ENCODE measurements around the gene RFX4.

RFX4 gene

DNA sequence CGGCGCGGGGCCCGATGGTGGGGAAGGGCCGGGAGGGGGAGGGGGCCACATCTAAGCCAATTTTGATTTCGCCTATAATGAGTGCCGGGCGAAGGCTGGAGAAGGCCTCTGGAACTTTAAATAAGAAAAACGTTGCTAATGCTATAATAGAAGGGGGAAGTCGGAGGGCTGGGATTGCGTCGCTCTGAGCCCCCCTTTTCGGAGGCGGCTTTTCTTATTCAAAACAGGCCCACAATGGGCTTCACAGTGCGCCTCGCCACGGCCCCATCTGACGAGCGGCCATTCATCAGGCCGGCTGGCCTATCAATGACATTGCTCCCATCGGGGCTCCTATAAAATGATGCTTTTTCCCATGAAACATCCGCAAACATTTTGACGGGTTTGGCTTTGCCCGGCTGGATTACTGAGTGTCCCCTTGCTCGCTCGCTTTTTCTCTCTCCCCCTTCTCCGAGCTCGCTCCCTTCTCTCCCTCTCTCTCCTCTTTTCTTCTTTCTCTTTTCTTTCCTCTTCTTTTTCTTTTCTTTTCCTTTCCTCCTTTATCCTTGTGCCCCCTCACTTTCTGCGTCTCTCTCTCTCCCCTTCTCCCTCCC is at the start of gene RFX4:
Gene RFX4, plus strand, starts transcription at position 364 of the 590 bp plus-strand sequence. CDS start 317 bp downstream, outside the sequence.
- DNase-seq, result no peak

DNA sequence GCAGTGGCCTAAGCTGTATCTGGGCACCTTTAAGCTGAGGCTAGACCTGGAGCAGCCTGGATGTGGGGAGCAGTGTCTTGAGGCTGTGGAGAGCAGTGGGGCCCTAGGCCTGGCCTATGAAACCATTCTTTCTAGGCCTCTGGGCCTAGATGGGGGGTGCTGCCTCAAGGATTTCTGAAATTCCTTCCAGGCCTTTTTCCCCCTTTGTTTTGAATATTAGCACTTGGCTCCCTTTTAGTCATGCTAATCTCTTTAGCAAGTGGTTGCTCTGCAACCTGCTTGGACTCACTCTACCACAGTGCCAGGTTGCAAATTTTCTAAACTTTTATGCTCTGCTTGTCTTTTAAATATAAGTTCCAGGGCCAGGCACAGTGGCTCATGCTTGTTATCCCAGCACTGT is 41.6 kb upstream of the RFX4 start:
- DNase-seq, result no peak

GRCh38 chr12:106551410-106551809 is 31.4 kb upstream of the RFX4 start:
- DNase-seq, result no peak

GRCh38 chr12:106552228-106552627 is 30.6 kb upstream of the RFX4 start:
- DNase-seq, result no peak

DNA sequence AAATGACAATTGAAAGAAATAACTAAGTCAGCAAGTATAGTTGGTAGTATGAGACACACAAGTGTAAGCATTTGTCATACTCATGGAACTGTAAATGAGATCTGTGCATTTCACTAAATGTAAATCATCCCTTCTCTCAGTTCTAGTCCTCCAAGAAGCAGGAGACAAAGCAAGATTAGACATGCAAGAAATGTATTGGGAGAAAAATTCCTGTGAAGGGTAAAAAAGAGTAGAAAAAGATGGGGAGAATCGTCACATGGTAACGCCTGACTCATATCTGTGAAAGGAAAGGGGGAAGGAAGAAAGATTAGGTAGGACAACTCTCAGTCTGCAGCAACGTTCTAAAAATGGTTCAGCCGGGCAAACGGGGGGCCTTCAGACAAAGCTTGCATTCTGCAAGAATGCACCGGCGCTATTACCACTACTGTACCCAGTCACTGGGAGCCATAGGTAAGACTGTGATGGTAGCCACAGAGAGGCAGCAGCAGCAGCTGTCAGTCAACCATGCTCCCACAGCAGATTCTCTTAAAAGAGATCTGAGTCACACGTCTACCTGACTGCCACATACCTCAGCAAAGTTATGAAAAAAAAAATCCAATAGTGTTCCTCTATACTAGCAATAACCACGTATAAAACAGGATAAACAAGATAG is 18.0 kb upstream of the RFX4 start:
- no peak for DNase-seq

- DNase-seq, result no peak
These were observed 16.0 kb upstream of the RFX4 start for GRCh38 chr12:106566771-106567170.

DNA sequence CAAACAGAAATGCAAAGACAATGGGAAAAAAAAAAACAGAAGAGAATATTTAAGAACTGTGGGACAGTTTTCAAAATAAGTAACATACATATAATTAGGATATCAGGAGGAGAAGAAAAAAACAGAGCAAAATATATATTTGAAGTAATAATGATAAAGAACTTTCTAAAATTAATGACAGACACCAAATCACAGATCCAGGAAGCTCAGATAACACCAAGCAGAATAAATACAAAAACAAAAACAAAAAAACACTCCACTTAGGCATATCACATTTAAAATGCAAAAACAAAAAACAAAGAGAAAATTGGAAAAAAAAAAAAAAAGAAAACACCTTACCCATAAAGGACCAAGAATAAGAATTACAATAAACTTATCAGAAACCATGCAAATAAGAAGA is 9.6 kb upstream of the RFX4 start:
- DNase-seq, result no peak

- no peak for DNase-seq
These were observed 6.0 kb upstream of the RFX4 start for GRCh38 chr12:106576848-106577247.

DNA sequence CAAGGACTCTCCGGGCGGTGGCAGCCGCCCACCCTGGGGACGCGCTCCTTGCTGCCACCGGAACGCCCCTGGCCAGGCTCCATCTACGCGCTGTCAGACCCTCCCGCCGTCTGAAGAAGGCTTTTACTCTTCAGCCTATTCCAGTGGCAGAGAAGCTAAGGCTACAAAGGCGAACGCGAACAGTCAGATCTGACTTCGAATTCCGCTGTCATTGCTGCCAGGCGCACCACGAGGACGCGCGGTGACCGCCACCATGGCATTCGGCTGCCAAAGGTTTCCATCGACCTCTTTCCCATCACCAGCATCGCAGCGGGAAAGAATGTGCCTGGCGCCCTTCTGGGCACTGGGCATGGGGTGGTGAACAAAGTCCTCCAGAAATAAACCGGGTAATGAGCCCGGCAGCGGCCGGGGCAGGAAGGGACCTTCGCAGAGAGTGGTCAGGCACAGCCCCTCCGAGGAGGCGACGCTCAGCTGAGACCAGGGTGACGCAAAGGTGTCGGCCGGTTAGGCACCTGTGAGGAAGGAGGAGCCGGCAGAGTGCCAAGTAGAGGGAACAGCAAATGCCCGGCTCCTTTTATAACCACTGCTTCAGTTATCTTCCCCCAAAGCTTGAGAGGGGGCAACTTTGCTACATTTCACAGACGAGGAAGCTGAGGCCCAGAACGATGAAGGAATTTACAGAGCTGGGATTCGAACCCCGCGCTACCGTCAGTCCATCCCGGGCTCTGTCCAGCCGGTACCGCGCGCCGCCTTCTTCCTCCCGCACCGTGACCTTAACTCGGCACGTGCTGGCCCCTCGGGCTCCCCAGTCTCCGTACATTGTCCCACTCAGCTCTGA is 1.9 kb upstream of the RFX4 start:
- no peak for DNase-seq

DNA sequence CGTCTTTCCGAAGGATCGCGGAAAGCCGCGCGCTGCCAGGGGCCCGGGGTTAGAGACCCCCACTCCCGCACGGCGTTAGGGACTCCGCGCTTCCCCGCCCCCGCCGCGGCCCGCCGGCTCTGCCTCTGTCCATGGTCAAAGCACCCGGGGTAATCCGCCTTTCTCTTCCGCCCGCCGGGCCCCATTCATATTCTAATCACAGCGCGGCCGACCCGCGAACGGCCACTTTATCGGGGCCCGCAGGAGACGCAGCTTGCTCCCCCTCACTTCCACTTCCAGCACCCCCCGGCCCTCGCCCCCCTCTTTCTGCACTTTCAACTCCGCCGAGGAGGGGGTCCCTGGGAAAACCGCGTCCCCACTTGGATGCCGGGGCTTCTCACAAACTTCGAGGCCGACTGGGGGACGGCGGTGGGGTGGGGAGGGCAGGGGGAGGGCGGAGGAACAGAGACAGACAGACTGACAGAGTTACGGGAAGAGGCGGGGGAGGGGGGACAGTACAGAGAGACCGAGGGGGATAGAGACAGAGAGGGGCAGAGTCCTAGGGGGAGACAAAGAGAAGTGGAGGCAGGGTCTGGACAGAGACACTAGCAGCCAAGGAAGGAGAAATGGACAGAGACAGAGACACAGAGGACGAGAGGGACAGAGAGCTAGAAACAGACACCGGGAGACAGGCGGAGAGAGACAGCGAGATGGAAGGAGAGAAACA is 1.1 kb upstream of the RFX4 start:
- DNase-seq, result no peak

GRCh38 chr12:106582249-106582591 is 584 bp upstream of the RFX4 start:
- DNase-seq, result no peak

- no peak for DNase-seq
These were observed 669 bp downstream of the RFX4 start for GRCh38 chr12:106583242-106584103.

GRCh38 chr12:106584104-106585064 is 1.6 kb downstream of the RFX4 start:
- no peak for DNase-seq

DNA sequence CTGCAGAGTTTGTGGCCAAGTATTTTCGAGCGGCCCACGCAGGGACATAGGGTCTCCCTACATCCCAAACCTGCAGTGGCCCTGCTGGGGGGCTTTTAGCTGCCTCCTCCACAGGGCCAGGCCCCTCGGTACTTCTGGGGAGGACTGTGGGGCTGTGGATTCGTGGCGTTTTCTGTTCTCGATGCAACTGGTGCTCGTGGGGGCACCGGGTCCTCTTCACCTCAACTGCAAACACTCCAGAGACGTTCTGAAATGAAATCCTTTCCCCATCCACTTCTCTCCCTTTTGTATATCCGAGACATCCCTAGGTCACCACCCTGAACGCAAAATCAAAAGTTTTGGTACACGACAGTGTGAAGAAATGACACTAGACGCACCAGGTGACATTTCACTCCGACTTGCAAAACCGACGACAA is 2.3 kb downstream of the RFX4 start:
- DNase-seq, result no peak

GRCh38 chr12:106585521-106586277 is 2.9 kb downstream of the RFX4 start:
- DNase-seq, result no peak

- no peak for DNase-seq
These were observed 3.5 kb downstream of the RFX4 start for GRCh38 chr12:106586278-106586802.

DNA sequence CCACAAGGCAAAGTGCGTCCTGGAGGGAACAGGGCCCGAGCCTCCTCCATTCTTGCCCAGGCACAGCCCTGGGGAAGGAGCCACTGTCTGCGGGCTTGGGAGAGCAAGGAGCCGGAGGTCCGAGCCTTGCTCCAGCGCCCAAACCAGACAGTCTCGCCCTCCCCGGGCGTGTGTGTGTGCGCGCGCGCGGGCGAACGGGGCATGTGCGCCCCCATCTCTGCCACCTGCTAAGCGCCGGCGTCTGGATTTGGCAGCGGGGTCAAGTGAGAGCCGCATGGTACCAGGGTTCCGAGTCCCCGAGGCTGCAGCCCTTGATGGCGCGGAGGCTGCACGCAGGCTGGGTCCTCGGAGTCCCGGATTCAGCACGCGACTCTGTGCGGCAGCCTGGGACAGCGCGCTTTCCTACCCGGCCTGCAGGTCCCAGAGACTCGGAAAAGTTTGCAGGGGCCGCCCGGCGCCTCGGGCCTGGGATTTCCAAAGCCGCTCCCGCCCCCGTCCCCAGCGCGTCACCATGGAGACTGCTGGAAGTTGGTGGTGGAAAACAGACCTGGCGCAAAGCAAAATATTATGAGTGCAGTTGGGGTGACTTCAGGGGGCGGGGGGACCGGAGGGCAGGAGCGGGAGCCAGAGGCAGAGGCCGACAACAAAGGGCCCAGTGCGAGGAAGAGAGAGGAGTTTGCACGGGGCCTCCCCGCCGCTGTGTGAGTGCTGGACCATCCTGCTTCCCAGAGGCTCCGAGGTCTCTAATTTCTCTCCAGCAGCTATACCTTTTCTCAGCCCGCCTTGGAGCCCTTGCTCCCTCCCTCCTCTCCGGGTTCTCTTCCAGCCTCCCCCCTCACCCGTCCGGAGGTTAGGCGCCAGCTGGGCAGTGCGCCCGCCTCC is 4.2 kb downstream of the RFX4 start:
- no peak for DNase-seq

DNA sequence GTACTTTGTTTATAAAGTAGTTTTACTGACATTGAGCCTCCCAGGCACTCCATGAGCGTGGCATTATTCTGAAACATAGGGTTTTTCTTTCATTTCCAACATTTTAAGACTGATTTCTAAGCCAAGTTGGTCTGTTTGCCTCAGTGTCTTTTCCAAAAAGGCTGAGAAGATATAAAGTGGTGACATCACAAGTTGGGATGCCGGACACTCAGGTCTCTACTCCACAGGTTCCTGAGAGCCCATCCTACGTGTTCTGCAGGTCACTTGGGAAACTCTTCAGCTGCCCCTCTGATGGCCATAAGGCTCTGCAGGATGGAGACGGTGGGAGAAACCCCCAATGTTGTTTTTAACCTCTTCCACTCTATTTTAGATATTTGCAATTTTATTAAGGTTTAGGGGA is 6.0 kb downstream of the RFX4 start:
- DNase-seq, result no peak

DNA sequence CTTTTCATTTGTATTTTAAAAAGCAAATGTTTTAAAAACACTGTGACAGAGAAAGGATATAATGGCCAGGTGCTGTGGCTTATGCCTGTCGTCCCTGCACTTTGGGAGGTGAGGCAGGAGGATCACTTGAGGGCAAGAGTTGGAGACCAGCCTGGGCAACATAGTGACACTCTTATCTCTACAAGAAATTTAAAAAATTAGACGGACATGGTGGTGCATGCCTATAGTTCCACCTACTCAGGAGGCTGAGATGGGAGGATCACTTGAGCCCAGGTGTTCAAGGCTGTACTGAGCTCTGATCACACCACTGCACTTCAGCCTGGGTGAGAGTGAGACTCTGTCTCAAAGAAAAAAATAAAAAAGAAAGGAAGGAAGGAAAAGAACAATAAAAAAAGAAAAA is 7.8 kb downstream of the RFX4 start:
- no peak for DNase-seq

Data from fibroblast of skin of right quadriceps (primary cell).